ENCODE measurements around the gene STK24.
A peak's percentile ranks its signal among the peaks of the same experiment; 100 is the strongest.
"Not testable (repeated sequence)": the region's sequence is repeated elsewhere in the genome, so short reads cannot be mapped to it uniquely, and the experiment has no call there.

The STK24 gene

GRCh38 chr13:98606296-98606695 lies 29.4 kb upstream of the STK24 start:
- TF ChIP-seq CTCF (conservative IDR thresholded peaks at IDR 0.05; ENCODE audit: low read depth, low read length) = no peak
- DNase-seq (ENCODE audit: low read depth) = no peak
- no peak overlapping the region for H3K4me3 ChIP-seq (ENCODE audit: low read depth, low read length)

GRCh38 chr13:98599502-98600328 lies 22.8 kb upstream of the STK24 start:
- H3K4me3 ChIP-seq (ENCODE audit: low read depth, low read length) = no peak overlapping the region
- no peak for TF ChIP-seq CTCF (conservative IDR thresholded peaks at IDR 0.05; ENCODE audit: low read depth, low read length)
- peak; percentile 56 for DNase-seq (ENCODE audit: low read depth)

- peak; percentile 44 for DNase-seq (ENCODE audit: low read depth)
- TF ChIP-seq CTCF (conservative IDR thresholded peaks at IDR 0.05; ENCODE audit: low read depth, low read length) = peak; percentile 50
- no peak overlapping the region for H3K4me3 ChIP-seq (ENCODE audit: low read depth, low read length)
These were observed 21.1 kb upstream of the STK24 start for GRCh38 chr13:98598043-98598442.

GRCh38 chr13:98595134-98595533 lies 18.2 kb upstream of the STK24 start:
- H3K4me3 ChIP-seq (ENCODE audit: low read depth, low read length) = no peak overlapping the region
- no peak for DNase-seq (ENCODE audit: low read depth)
- TF ChIP-seq CTCF (conservative IDR thresholded peaks at IDR 0.05; ENCODE audit: low read depth, low read length) = no peak

- DNase-seq (ENCODE audit: low read depth) = no peak
- TF ChIP-seq CTCF (conservative IDR thresholded peaks at IDR 0.05; ENCODE audit: low read depth, low read length) = no peak
- no peak overlapping the region for H3K4me3 ChIP-seq (ENCODE audit: low read depth, low read length)
These were observed 15.4 kb upstream of the STK24 start for GRCh38 chr13:98592362-98592732.

GRCh38 chr13:98591721-98592361 lies 14.9 kb upstream of the STK24 start:
- DNase-seq (ENCODE audit: low read depth) = no peak
- no peak for TF ChIP-seq CTCF (conservative IDR thresholded peaks at IDR 0.05; ENCODE audit: low read depth, low read length)
- H3K4me3 ChIP-seq (ENCODE audit: low read depth, low read length) = no peak overlapping the region

GRCh38 chr13:98590471-98590870 lies 13.6 kb upstream of the STK24 start:
- H3K4me3 ChIP-seq (ENCODE audit: low read depth, low read length); DNase-seq (ENCODE audit: low read depth): not testable (repeated sequence)

- H3K4me3 ChIP-seq (ENCODE audit: low read depth, low read length); DNase-seq (ENCODE audit: low read depth): not testable (repeated sequence)
These were observed 12.6 kb upstream of the STK24 start for GRCh38 chr13:98589516-98589915.

Data from choroid plexus epithelial cell (primary cell).